GM12865 (cell line): ENCODE measurements around the gene ZSCAN9.

ENCODE experiments used
- DNase-seq: peaks from one replicate; pipeline ENCODE4 v3.0.0; 2010; ENCODE audit warnings: low read depth
- H3K4me3 ChIP-seq: 2 replicates; pipeline ENCODE4 v1.5.1; 2011; ENCODE audit warnings: mild to moderate bottlenecking, low read depth, low read length, control low read depth
- TF ChIP-seq, protein P1 (sequence below): IDR thresholded peaks from 2 replicates; pipeline ENCODE4 v1.5.1; 2011; ENCODE audit warnings: low read length, control low read depth, low read depth, inconsistent platforms; ENCODE audit not compliant: insufficient read depth; ENCODE audit errors: missing control alignments

Gene ZSCAN9

DNA sequence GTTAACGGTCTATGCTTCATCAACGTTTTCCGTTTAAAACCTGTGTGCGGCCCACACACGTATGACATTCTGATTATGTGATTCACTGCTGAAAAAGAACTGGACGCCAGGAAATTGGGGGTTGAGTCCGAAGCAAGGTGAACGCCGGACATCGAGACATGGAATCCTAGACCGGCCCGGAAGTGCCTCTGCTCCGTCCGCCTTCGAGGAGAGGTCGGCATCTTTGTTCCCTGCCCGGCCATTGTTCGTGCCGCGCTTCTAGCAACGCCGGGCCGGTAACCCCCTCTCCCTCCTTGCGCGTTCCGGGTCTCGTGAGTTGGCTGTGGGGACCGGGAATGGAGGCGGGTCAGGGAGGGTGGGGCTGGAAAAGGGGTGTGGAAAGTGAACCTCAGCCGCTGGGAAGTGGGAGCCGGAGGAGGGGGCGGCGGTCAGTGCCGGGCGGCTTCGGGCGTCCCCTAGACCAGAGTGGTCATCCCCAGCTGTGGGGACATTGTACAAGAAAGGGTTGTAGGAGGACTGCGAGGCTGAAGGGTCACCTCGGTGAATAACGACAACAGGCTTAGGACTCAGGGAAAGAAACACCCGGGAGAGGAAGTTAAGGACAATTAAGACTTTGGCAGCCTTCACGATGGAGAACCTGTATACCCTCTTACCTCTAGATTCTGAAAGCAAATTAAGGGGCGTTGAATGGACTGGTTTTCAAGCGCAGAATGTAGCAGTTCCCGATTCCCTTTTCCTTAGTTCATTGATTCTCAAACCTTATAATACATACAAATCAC, at the start of gene ZSCAN9:
TSS of gene ZSCAN9 (plus strand) at position 220 of the 779 bp plus-strand sequence. CDS start 1,810 bp downstream, outside the sequence.
- H3K4me3 ChIP-seq: peak within 1 kb of the TSS; percentile 89
- TF ChIP-seq, protein P1, sequence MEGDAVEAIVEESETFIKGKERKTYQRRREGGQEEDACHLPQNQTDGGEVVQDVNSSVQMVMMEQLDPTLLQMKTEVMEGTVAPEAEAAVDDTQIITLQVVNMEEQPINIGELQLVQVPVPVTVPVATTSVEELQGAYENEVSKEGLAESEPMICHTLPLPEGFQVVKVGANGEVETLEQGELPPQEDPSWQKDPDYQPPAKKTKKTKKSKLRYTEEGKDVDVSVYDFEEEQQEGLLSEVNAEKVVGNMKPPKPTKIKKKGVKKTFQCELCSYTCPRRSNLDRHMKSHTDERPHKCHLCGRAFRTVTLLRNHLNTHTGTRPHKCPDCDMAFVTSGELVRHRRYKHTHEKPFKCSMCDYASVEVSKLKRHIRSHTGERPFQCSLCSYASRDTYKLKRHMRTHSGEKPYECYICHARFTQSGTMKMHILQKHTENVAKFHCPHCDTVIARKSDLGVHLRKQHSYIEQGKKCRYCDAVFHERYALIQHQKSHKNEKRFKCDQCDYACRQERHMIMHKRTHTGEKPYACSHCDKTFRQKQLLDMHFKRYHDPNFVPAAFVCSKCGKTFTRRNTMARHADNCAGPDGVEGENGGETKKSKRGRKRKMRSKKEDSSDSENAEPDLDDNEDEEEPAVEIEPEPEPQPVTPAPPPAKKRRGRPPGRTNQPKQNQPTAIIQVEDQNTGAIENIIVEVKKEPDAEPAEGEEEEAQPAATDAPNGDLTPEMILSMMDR: no peak
- DNase-seq: peak; percentile 93

GRCh38 chr6:28176373-28176772, 48.7 kb upstream of the ZSCAN9 start:
- no peak overlapping the region for H3K4me3 ChIP-seq
- TF ChIP-seq, protein P1: no peak
- DNase-seq: no peak

GRCh38 chr6:28182255-28182654, 42.8 kb upstream of the ZSCAN9 start:
- H3K4me3 ChIP-seq: no peak overlapping the region
- TF ChIP-seq, protein P1: no peak
- no peak for DNase-seq

DNA sequence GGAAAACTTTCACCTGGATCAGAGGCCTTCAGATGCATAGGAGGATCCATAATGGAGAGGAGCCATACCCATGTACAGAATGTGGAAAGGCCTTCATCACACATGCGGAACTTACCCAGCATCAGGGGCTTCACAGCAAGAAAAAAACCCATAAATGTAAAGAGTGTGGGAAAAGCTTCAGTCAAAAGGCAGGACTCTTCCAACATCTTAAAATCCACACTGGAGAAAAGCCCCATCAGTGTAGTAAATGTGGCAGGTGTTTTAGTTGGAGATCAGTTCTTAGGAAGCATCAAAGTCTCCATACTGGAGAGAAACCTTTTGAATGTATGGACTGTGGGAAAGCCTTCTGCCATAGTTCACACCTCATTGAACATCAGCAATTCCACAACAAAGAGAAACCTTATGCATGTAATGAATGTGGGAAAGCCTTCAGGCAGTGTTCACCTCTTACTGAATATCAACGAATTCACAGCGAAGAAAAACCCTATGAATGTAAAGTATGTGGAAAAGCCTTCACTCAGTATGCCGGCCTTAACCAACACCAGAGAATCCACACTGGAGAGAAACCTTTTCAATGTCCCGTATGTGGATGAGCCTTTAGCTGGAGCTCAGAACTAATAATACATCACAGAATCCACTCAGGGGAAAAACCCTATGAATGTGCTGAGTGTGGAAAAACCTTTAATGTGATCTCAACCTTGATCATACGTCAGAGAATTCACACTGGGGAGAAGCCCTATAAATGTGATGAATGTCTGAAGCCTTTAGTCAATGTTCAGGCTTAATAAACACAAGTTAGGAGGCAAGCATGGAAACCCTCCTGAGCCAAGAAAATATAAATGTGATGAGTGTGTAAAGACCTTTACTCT, 36.7 kb upstream of the ZSCAN9 start:
- H3K4me3 ChIP-seq: no peak overlapping the region
- no peak for DNase-seq
- TF ChIP-seq, protein P1: no peak

DNA sequence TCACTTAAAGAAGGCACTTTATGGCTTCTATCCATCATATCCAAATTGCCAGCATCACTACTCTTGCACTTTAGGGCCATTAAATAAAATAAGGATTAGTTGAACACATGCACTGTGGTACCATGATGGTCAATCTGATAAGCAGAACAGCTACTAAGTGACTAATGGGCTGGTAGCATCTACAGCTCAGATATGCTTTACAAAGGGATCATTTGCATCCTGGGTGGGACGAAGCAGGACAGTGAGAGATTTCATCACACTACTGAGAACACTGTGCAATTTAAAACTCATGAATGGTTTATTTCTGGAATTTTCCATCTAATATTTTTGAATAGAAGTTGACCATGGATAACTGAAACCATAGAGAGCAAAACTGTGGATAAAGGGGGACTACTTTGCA, 25.1 kb upstream of the ZSCAN9 start:
- DNase-seq: no peak
- H3K4me3 ChIP-seq: no peak overlapping the region
- TF ChIP-seq, protein P1: no peak

- TF ChIP-seq, protein P1: no peak
- no peak overlapping the region for H3K4me3 ChIP-seq
- DNase-seq: no peak
These were observed 21.9 kb upstream of the ZSCAN9 start for GRCh38 chr6:28203201-28203600.
